GM23338 (cell line): ENCODE measurements around the gene XPA. TPM values are rescaled to one million over a fixed set of nuclear protein-coding genes. Genes with fewer than 3 reads are reported as not detected.

Experiments
- ATAC-seq: fragments of 200-7000 bp; cut with Tn5 transposase; 3 replicates; pipeline ENCODE4 v1.9.1; 2020
- DNase-seq: peaks from one replicate; pipeline ENCODE4 v3.0.0-alpha.2; 2015; ENCODE audit warnings: low spot score
- H2AFZ ChIP-seq: fragments of 200-600 bp; sonication (generic); 2 replicates; pipeline ENCODE4 v1.8.0; 2016; ENCODE audit warnings: antibody characterized with exemption, mild to moderate bottlenecking, moderate library complexity
- H3F3A ChIP-seq: fragments of 200-600 bp; sonication (generic); replicated peaks from 2 replicates; pipeline ENCODE4 v1.8.0; 2017; ENCODE audit warnings: antibody characterized with exemption, mixed run types, low read depth
- H3K27ac ChIP-seq: fragments of 200-600 bp; sonication (generic); 2 replicates; pipeline ENCODE4 v1.6.1; 2016; ENCODE audit warnings: low read depth
- H3K27me3 ChIP-seq: fragments of 200-600 bp; sonication (generic); 2 replicates; pipeline ENCODE4 v1.8.0; 2016; ENCODE audit warnings: mild to moderate bottlenecking, mixed run types, moderate library complexity; ENCODE audit not compliant: insufficient read depth
- H3K36me3 ChIP-seq: fragments of 200-600 bp; sonication (generic); 2 replicates; pipeline ENCODE4 v1.8.0; 2016; ENCODE audit warnings: mild to moderate bottlenecking; ENCODE audit not compliant: insufficient read depth
- H3K4me1 ChIP-seq: fragments of 200-600 bp; sonication (generic); 2 replicates; pipeline ENCODE4 v1.8.0; 2016; ENCODE audit warnings: mild to moderate bottlenecking, moderate library complexity; ENCODE audit not compliant: insufficient read depth
- H3K4me2 ChIP-seq: fragments of 200-600 bp; sonication (generic); 2 replicates; pipeline ENCODE4 v1.7.1; 2017; ENCODE audit warnings: mixed run types
- H3K4me3 ChIP-seq: fragments of 200-600 bp; sonication (generic); 2 replicates; pipeline ENCODE4 v1.6.1; 2016; ENCODE audit warnings: mixed run types
- H3K79me2 ChIP-seq: fragments of 200-600 bp; sonication (generic); replicated peaks from 2 replicates; pipeline ENCODE4 v1.8.0; 2017; ENCODE audit warnings: mild to moderate bottlenecking; ENCODE audit not compliant: insufficient read depth
- H3K9me2 ChIP-seq: fragments of 200-600 bp; sonication (generic); 2 replicates; pipeline ENCODE4 v1.8.0; 2017; ENCODE audit not compliant: insufficient read depth
- H4K20me1 ChIP-seq: fragments of 200-600 bp; sonication (generic); replicated peaks from 2 replicates; pipeline ENCODE4 v1.8.0; 2017; ENCODE audit warnings: mild to moderate bottlenecking; ENCODE audit not compliant: insufficient read depth
- H3K27ac Mint-ChIP-seq: 2 replicates; pipeline ENCODE4 v1.8.0; 2020; ENCODE audit warnings: inconsistent platforms, mild to moderate bottlenecking, moderate library complexity, mixed read lengths
- H3K27me3 Mint-ChIP-seq: 3 replicates; pipeline ENCODE4 v1.8.0; 2022; ENCODE audit warnings: low read depth, mild to moderate bottlenecking, moderate library complexity, mixed read lengths, inconsistent platforms; ENCODE audit not compliant: insufficient read depth, poor library complexity
- H3K36me3 Mint-ChIP-seq: 3 replicates; pipeline ENCODE4 v1.8.0; 2021; ENCODE audit warnings: low read depth, mild to moderate bottlenecking, inconsistent platforms, moderate library complexity, mixed read lengths
- H3K4me1 Mint-ChIP-seq: 3 replicates; pipeline ENCODE4 v1.8.0; 2020; ENCODE audit warnings: mild to moderate bottlenecking, inconsistent platforms, mixed read lengths
- H3K4me3 Mint-ChIP-seq: 3 replicates; pipeline ENCODE4 v1.8.0; 2021; ENCODE audit warnings: moderate library complexity, mild to moderate bottlenecking, inconsistent platforms, mixed read lengths
- H3K9me3 Mint-ChIP-seq: 3 replicates; pipeline ENCODE4 v1.8.0; 2020; ENCODE audit warnings: moderate library complexity, mild to moderate bottlenecking, inconsistent platforms, mixed read lengths
- CREB1 ChIP-seq: fragments of 250-450 bp; sonication (Bioruptor Pico); IDR thresholded peaks from 2 replicates; pipeline ENCODE4 v1.5.0; 2020; ENCODE audit warnings: low read depth, mild to moderate bottlenecking, moderate library complexity
- CTCF ChIP-seq, 2 experiments: fragments of 200-600 bp in 1 of 2; sonication (generic) in 1 of 2; conservative IDR thresholded peaks; 2 replicates each; pipeline versions ENCODE4 v1.5.1 to v1.6.1; 2016 to 2017; ENCODE audit warnings: antibody characterized with exemption in 2 of 2, low read depth in 2 of 2, mild to moderate bottlenecking in 2 of 2, moderate library complexity in 1 of 2
- ETS1 ChIP-seq: IDR thresholded peaks from 2 replicates; pipeline ENCODE4 v1.6.1; 2016; ENCODE audit warnings: antibody characterized with exemption
- EZH2 ChIP-seq: fragments of 200-600 bp; sonication (generic); IDR thresholded peaks from one replicate; pipeline ENCODE4 v1.8.0; 2017; ENCODE audit warnings: antibody characterized with exemption, mild to moderate bottlenecking, low read depth; ENCODE audit not compliant: unreplicated experiment
- EZH2phosphoT487 ChIP-seq: fragments of 200-600 bp; sonication (generic); IDR thresholded peaks from one replicate; pipeline ENCODE4 v1.8.1; 2018; ENCODE audit warnings: antibody characterized with exemption; ENCODE audit not compliant: unreplicated experiment
- JUNB ChIP-seq: IDR thresholded peaks from one replicate; pipeline ENCODE4 v1.6.1; 2016; ENCODE audit warnings: antibody characterized with exemption; ENCODE audit not compliant: unreplicated experiment
- NANOG ChIP-seq: IDR thresholded peaks from 2 replicates; pipeline ENCODE4 v1.6.1; 2016; ENCODE audit warnings: antibody characterized with exemption, borderline replicate concordance
- POLR2AphosphoS5 ChIP-seq: IDR thresholded peaks from 2 replicates; pipeline ENCODE4 v1.6.1; 2016; ENCODE audit warnings: antibody characterized with exemption, low read depth
- STAT1 ChIP-seq: IDR thresholded peaks from one replicate; pipeline ENCODE4 v1.6.1; 2016; ENCODE audit warnings: antibody characterized with exemption; ENCODE audit not compliant: unreplicated experiment
- ZNF114 ChIP-seq: fragments of 250-450 bp; sonication (Bioruptor Pico); IDR thresholded peaks from 2 replicates; pipeline ENCODE4 v1.5.0; 2020; ENCODE audit warnings: mild to moderate bottlenecking, moderate library complexity
- ZNF331 ChIP-seq: fragments of 250-450 bp; sonication (Bioruptor Pico); IDR thresholded peaks from 2 replicates; pipeline ENCODE4 v1.5.0; 2020; ENCODE audit warnings: low read depth, mild to moderate bottlenecking, moderate library complexity
- ZNF462 ChIP-seq: fragments of 250-450 bp; sonication (Bioruptor Pico); IDR thresholded peaks from 2 replicates; pipeline ENCODE4 v1.5.0; 2020; ENCODE audit warnings: mild to moderate bottlenecking, moderate library complexity
- polyA plus RNA-seq: library from polyadenylated mRNA; unstranded; fragments of >200 nt; fragmentation: Nextera tagmentation; extraction: Ambion mirVana; gene quantifications from 2 replicates; pipeline ENCODE4 v1.2.1, GENCODE V29; 2016
- total RNA-seq: library from RNA; depleted of rRNA; stranded (reverse); fragments of >200 nt; shearing (Covaris generic); gene quantifications from 2 replicates; pipeline ENCODE4 v1.2.3, GENCODE V29; 2014
- TF ChIP-seq, protein P1 (sequence below): IDR thresholded peaks from one replicate; pipeline ENCODE4 v1.6.1; 2018; ENCODE audit warnings: antibody characterized with exemption; ENCODE audit not compliant: unreplicated experiment

The XPA gene
- total and polyA plus RNA-seq, 2 experiments from 2014 or later = 1.9 to 9.1 TPM

- H2AFZ ChIP-seq = no peak overlapping the region
- H3K36me3 ChIP-seq = peaks cover 12% of the 10 kb centered on the region; the same call in 1 of the 2 replicates
- no peak overlapping the region for H3K27ac ChIP-seq
- H4K20me1 ChIP-seq = peaks cover 11% of the 10 kb centered on the region; the same call in 1 of the 2 replicates
- Mint-ChIP-seq H3K27me3 (peaks cover 7% of the 10 kb centered on the region), H3K4me3 (no peak overlapping the region), H3K4me1 (peaks cover 20% of the 10 kb centered on the region; the same call in 2 of the 3 replicates), H3K27ac (no peak overlapping the region), H3K36me3 (peaks cover 17% of the 10 kb centered on the region), H3K9me3 (no peaks in the 10 kb centered on the region)
- no peak for ATAC-seq
- 0 out of 2 replicates have a peak, but pooled peaks cover 8% of the 10 kb centered on the region for H3K4me1 ChIP-seq
- peaks cover 3% of the 10 kb centered on the region; the same call in 1 of the 2 replicates for H3F3A ChIP-seq
- H3K4me3 ChIP-seq = no peak overlapping the region
- H3K27me3 ChIP-seq = no peaks in the 10 kb centered on the region
- no peak for TF ChIP-seq STAT1
- TF ChIP-seq ZNF114 = no peak
- TF ChIP-seq, protein P1, sequence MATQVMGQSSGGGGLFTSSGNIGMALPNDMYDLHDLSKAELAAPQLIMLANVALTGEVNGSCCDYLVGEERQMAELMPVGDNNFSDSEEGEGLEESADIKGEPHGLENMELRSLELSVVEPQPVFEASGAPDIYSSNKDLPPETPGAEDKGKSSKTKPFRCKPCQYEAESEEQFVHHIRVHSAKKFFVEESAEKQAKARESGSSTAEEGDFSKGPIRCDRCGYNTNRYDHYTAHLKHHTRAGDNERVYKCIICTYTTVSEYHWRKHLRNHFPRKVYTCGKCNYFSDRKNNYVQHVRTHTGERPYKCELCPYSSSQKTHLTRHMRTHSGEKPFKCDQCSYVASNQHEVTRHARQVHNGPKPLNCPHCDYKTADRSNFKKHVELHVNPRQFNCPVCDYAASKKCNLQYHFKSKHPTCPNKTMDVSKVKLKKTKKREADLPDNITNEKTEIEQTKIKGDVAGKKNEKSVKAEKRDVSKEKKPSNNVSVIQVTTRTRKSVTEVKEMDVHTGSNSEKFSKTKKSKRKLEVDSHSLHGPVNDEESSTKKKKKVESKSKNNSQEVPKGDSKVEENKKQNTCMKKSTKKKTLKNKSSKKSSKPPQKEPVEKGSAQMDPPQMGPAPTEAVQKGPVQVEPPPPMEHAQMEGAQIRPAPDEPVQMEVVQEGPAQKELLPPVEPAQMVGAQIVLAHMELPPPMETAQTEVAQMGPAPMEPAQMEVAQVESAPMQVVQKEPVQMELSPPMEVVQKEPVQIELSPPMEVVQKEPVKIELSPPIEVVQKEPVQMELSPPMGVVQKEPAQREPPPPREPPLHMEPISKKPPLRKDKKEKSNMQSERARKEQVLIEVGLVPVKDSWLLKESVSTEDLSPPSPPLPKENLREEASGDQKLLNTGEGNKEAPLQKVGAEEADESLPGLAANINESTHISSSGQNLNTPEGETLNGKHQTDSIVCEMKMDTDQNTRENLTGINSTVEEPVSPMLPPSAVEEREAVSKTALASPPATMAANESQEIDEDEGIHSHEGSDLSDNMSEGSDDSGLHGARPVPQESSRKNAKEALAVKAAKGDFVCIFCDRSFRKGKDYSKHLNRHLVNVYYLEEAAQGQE = no peak
- TF ChIP-seq CTCF (conservative IDR thresholded peaks at IDR 0.05; ENCODE audit: low read depth in 2 of 2) = no peak; a peak in 1 of 4 replicates
- no peak for TF ChIP-seq NANOG
- TF ChIP-seq ZNF331 (CRISPR knock-in tag) = no peak
- TF ChIP-seq POLR2AphosphoS5 = no peak
- no peak for TF ChIP-seq CREB1 (CRISPR knock-in tag)
- no peak for TF ChIP-seq JUNB
- no peak for TF ChIP-seq ETS1
- no peak for TF ChIP-seq EZH2phosphoT487
- TF ChIP-seq EZH2 = no peak
- no peak for TF ChIP-seq ZNF462 (CRISPR knock-in tag)
- H3K79me2 ChIP-seq = peaks cover 58% of the 10 kb centered on the region
- no peaks in the 10 kb centered on the region for H3K9me2 ChIP-seq
- no peak overlapping the region for H3K4me2 ChIP-seq
- DNase-seq = peak; percentile 8
Observed at GRCh38 chr9:97629156-97629555, 68.0 kb downstream of the XPA start.
